ENCODE measurements around the gene C3orf18.

The C3orf18 gene

GRCh38 chr3:50611464-50612233, 44.1 kb upstream of the C3orf18 start, which contains the start of gene CISH (continued):
- no peak for TF ChIP-seq ZFP41 (tag by site-specific recombination; IDR thresholded peaks at IDR 0.05; ENCODE audit: borderline replicate concordance)
- peak; percentile 33; the same call in 1 of the 2 replicates for TF ChIP-seq SP7 (tag by site-specific recombination; IDR thresholded peaks at IDR 0.05)
- no peak for TF ChIP-seq ZNF645 (tag by site-specific recombination; IDR thresholded peaks at IDR 0.05)
- no peak; the same call in 1 of the 2 replicates for TF ChIP-seq ZBTB10 (tag by site-specific recombination; IDR thresholded peaks at IDR 0.05)
- no peak for TF ChIP-seq TCF7L2 (IDR thresholded peaks at IDR 0.05; ENCODE audit: borderline replicate concordance, low read depth, low read length)
- TF ChIP-seq PRDM4 (tag by site-specific recombination; IDR thresholded peaks at IDR 0.05) = no peak
- TF ChIP-seq ZNF76 (tag by site-specific recombination; IDR thresholded peaks at IDR 0.05; ENCODE audit: borderline replicate concordance, low read depth) = no peak
- TF ChIP-seq ZNF792 (tag by site-specific recombination; IDR thresholded peaks at IDR 0.05) = no peak
- TF ChIP-seq, protein P1, sequence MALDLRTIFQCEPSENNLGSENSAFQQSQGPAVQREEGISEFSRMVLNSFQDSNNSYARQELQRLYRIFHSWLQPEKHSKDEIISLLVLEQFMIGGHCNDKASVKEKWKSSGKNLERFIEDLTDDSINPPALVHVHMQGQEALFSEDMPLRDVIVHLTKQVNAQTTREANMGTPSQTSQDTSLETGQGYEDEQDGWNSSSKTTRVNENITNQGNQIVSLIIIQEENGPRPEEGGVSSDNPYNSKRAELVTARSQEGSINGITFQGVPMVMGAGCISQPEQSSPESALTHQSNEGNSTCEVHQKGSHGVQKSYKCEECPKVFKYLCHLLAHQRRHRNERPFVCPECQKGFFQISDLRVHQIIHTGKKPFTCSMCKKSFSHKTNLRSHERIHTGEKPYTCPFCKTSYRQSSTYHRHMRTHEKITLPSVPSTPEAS (tag by site-specific recombination; IDR thresholded peaks at IDR 0.05) = no peak
- 0 out of 2 replicates have a peak, but pooled peaks have one; percentile 9 for TF ChIP-seq ZNF341 (tag by site-specific recombination; IDR thresholded peaks at IDR 0.05; ENCODE audit: low read depth)
- no peak for TF ChIP-seq REPIN1 (tag by site-specific recombination; IDR thresholded peaks at IDR 0.05; ENCODE audit: low read depth)
- no peak for TF ChIP-seq MZF1 (tag by site-specific recombination; IDR thresholded peaks at IDR 0.05; ENCODE audit: borderline replicate concordance)
- no peak for TF ChIP-seq ZNF610 (tag by site-specific recombination; IDR thresholded peaks at IDR 0.05; ENCODE audit: borderline replicate concordance)
- TF ChIP-seq ZNF311 (tag by site-specific recombination; IDR thresholded peaks at IDR 0.05; ENCODE audit: borderline replicate concordance) = no peak
- TF ChIP-seq, protein P2, sequence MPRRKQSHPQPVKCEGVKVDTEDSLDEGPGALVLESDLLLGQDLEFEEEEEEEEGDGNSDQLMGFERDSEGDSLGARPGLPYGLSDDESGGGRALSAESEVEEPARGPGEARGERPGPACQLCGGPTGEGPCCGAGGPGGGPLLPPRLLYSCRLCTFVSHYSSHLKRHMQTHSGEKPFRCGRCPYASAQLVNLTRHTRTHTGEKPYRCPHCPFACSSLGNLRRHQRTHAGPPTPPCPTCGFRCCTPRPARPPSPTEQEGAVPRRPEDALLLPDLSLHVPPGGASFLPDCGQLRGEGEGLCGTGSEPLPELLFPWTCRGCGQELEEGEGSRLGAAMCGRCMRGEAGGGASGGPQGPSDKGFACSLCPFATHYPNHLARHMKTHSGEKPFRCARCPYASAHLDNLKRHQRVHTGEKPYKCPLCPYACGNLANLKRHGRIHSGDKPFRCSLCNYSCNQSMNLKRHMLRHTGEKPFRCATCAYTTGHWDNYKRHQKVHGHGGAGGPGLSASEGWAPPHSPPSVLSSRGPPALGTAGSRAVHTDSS (tag by site-specific recombination; IDR thresholded peaks at IDR 0.05) = no peak
- no peak for TF ChIP-seq ZNF626 (tag by site-specific recombination; IDR thresholded peaks at IDR 0.05)
- no peak for TF ChIP-seq ZNF146 (tag by site-specific recombination; IDR thresholded peaks at IDR 0.05)
- TF ChIP-seq ZNF600 (tag by site-specific recombination; IDR thresholded peaks at IDR 0.05) = peak; percentile 67
- no peak for TF ChIP-seq ZNF133 (tag by site-specific recombination; IDR thresholded peaks at IDR 0.05)
- no peak; the same call in 1 of the 2 replicates for TF ChIP-seq KLF16 (tag by site-specific recombination; IDR thresholded peaks at IDR 0.05)
- TF ChIP-seq ZNF660 (tag by site-specific recombination; IDR thresholded peaks at IDR 0.05) = no peak
- no peak for TF ChIP-seq ZNF292 (tag by site-specific recombination; IDR thresholded peaks at IDR 0.05; ENCODE audit: borderline replicate concordance, low read depth)
- TF ChIP-seq ZNF37A (tag by site-specific recombination; IDR thresholded peaks at IDR 0.05) = no peak
- no peak for TF ChIP-seq ZNF580 (tag by site-specific recombination; IDR thresholded peaks at IDR 0.05)
- no peak for TF ChIP-seq ZNF433 (tag by site-specific recombination; IDR thresholded peaks at IDR 0.05; ENCODE audit: low read depth)
- TF ChIP-seq ZNF571 (tag by site-specific recombination; IDR thresholded peaks at IDR 0.05) = no peak
- no peak for TF ChIP-seq ZNF174 (tag by site-specific recombination; IDR thresholded peaks at IDR 0.05)

Data from HEK293 (cell line).